Renal cortical epithelial cell (primary cell): Measurements from ENCODE around the gene NDST3. TPM values are rescaled to one million over a fixed set of nuclear protein-coding genes. Genes with fewer than 3 reads are reported as not detected.
"Not testable (repeated sequence)": the region's sequence is repeated elsewhere in the genome, so short reads cannot be mapped to it uniquely, and the experiment has no call there.

Source experiments
- DNase-seq: peaks from one replicate; pipeline ENCODE4 v3.0.0-alpha.2; 2011; ENCODE audit warnings: low read depth
- total RNA-seq: library from RNA; depleted of rRNA; stranded (reverse); fragments of >200 nt; gene quantifications from 2 replicates; pipeline ENCODE4 v1.2.3, GENCODE V29; 2014

The NDST3 gene
- total RNA-seq, 1 donor from 2014 or later: 0.60 TPM

- DNase-seq: no peak
These were observed 237.5 kb downstream of the NDST3 start for GRCh38 chr4:118271788-118272187.

DNA sequence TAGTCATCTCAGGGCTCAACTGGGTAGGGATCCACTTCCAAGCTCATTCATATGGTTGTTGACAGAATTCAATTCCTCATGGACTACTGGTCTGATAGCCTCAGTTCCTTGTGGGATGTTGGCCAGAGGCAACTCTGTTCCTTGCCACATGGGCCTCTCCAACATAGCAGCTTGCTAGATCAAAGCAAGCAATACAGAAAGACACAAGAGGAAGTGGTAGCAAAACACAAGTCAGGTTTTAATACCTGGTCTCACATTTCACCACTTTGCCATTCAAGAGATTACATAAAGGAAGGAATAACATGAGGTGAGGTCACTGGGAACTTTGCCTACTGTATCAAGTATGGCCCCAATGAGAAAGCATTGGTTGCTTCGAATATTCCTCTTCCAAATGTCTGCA, 239.4 kb downstream of the NDST3 start:
- DNase-seq: no peak

GRCh38 chr4:118276580-118276979, 242.3 kb downstream of the NDST3 start:
- no peak for DNase-seq

DNA sequence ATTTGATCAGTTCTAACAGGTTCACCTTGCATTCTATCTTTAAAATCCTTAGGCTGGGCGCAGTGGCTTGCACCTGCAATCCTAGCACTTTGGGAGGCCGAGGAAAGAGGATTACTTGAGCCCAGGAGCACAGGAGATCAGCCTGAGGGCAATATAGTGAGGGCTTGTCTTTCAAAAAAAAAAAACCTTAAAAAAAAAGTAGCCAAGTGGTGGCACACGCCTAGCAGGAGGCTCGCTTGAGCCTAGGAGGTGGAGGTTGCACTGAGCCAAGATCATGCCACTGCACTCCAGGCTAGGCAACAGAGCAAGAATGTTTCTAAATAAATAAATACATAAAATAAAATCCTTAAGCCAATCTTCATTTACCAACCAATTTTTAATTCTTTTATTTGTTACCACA, 243.0 kb downstream of the NDST3 start:
- no peak for DNase-seq

GRCh38 chr4:118278473-118279274, 244.4 kb downstream of the NDST3 start:
- peak; percentile 88 for DNase-seq

DNA sequence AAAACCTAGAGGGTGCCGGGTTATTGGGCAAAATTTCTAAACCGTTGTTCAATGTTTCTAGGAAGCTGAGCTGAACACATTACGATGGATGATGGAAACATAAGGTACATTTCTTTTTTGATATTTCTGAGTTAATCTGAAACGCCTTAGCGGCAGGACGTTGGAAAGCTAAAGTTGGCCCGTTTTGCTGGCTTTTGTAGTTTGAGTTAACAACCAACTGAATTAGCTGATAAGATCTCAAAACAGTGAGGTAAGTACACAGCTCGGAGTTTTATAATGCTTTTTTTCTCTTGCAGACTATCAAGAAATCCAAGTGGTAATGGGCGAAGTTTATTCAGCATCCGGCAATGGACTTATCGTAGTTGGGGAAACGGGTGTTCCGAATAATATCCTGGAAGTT, 245.0 kb downstream of the NDST3 start:
- no peak for DNase-seq

- DNase-seq: no peak
These were observed 245.7 kb downstream of the NDST3 start for GRCh38 chr4:118279920-118280432.

DNA sequence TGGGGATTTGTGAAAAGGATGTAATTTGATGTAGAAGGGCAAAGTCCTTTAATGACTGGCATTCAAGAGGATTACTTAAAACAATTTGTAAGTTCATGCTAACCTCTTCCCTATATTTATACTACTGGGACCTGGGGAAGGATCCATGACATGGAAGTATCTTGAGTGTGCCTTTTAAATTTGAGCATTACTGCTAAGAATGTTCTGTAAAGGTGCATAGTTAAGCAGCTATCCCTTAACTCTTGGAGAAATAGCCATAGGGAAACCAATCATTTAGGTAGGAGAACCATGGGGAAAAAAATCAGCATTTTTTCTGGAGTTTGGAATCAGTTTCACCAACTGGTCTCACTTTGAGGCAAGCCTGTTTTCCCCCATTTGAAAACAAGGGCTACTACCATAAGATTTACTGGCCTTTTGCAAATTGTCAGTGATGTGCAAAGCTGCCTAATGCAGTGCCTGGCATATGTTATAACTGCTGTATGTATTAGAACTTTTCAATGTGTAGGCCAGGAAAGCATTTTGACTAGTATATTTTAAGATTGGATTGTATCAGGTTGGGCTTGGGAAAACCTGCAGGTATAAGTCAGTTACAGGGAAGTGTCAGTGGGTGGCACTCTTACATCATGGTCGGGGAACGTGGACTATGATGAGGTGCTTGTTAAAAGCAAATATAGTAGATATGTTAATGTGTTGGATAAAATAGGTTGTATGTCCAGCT, 246.4 kb downstream of the NDST3 start:
- peak; percentile 79 for DNase-seq

GRCh38 chr4:118281611-118282442, 247.5 kb downstream of the NDST3 start:
- peak; percentile 72 for DNase-seq

GRCh38 chr4:118282692-118283091, 248.4 kb downstream of the NDST3 start:
- DNase-seq: no peak

- no peak for DNase-seq
These were observed 249.9 kb downstream of the NDST3 start for GRCh38 chr4:118284169-118284568.

DNA sequence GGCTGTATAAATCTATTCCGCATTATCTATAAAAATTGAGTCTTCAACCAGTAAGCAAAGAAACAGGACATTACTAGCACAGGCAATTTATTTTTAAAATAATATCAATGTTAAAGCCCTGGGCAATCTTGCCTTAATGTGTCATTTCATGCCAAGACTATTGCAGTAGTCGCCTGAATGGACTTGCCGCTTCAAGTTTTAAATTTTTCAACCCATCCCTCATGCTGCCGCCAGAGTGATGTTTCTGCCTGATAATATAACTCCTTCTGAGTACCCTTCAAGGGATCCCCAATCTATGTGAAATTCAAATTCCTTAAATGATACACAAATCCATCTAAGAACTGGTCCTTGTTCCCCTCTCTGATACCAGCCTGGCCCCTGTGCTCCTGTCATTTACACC, 251.6 kb downstream of the NDST3 start:
- no peak for DNase-seq

- no peak for DNase-seq
These were observed 252.4 kb downstream of the NDST3 start for GRCh38 chr4:118286685-118287084.

DNA sequence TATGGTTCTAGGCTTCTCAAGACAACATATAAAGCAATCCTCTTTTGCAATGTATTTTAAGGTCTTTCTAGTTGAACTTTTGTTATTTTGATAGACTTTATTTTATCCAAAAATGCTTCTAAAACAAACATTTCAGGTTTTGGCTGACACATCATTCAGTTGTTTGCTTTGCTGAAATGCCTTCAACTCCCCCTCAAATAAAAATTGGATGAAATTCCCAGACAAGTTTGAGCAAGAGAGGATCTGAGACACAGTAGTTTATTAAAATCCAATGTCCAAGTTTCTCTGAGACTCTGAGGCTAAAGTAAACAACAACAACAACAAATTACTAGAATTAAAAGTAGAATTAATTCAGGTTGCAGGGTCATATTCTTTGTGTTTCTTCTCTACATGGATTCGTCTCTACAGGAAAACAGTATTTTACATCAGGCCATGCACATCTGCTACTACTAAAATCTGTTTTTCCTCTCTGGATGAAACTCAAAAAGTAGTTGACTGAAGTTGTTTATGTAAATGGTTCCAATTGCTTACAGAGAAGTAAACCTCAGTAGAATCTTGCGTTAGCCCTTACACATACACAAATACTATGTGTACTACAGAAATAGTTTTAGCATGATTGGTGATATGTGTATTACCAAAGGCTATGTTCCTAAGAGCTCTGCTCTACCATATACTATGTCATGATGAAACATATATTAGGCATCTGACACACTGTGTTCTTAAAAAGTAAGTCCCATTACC, 253.6 kb downstream of the NDST3 start:
- DNase-seq: no peak

DNA sequence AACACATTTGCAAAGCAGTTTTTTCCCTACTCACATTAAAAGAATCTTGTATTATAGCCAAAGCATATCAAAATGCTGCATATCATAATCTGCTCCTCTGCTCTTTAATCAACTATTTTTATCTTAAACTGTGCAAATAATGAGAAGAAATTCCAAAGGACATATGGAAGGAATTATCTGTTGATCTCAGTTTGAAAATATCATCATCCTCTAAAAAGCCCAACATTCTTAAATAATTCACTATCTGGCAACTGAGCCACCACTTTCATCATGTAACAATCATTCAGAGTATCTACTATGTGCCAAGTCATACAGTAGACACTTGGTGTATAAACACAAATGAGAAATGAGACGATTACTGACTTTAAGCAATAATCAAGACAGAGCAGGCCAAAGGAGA, 255.5 kb downstream of the NDST3 start:
- DNase-seq: no peak

GRCh38 chr4:118290951-118291350, 256.7 kb downstream of the NDST3 start:
- DNase-seq: no peak

DNA sequence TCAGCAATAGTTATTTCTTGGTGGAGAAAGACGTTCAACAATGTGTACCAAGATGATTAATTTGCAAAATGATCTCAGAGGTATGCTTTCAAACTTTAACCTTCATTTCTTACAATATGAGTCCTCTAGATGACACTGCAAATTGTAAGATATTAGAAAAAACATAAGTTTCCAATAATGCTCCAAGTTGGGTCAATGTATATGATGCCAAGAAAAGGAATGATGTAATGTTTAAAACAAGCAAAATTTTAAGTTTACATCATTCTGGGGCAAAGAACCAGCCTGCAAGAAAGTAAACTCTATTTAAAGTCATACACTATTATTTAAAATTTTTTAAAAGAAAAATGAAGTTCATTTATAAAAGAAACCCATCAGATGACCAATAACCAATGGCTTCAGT, 262.4 kb downstream of the NDST3 start:
- DNase-seq: no peak

GRCh38 chr4:118299619-118300018, 265.3 kb downstream of the NDST3 start:
- not testable (repeated sequence) for DNase-seq

- DNase-seq: no peak
These were observed 273.4 kb downstream of the NDST3 start for GRCh38 chr4:118307643-118308042.
